HEK293 (cell line): ENCODE measurements around the gene COL18A1.

ENCODE experiments used
- CTCF ChIA-PET: fragments of 350-600 bp; formaldehyde crosslinking; extraction: SDS; loops from one replicate; lab custom pipeline; 2021; ENCODE audit warnings: antibody characterized with exemption; lab: Yijun Ruan, JAX
- POLR2A ChIA-PET: fragments of 300-600 bp; formaldehyde crosslinking; extraction: SDS; loops from one replicate; lab custom pipeline; 2020; ENCODE audit warnings: antibody characterized with exemption, inconsistent platforms; lab: Yijun Ruan, JAX
- H3K27ac ChIP-seq: fragments of 200-500 bp; sonication (Bioruptor generic); 2 replicates; pipeline ENCODE4 v1.5.1; 2014; ENCODE audit warnings: low read depth, low read length, control low read depth, inconsistent platforms; ENCODE audit errors: extremely low read depth
- H3K36me3 ChIP-seq, 2 experiments: fragments of 200-500 bp in 1 of 2; sonication (Bioruptor generic) in 1 of 2; 1 replicate in 1 of 2; 2 replicates in 1 of 2; pipeline ENCODE4 v1.5.1; 2014 to 2017; ENCODE audit warnings: inconsistent platforms in 2 of 2, low read length in 2 of 2; ENCODE audit not compliant: control insufficient read depth in 2 of 2, insufficient read depth in 1 of 2
- H3K4me1 ChIP-seq: fragments of 200-500 bp; sonication (Bioruptor generic); 2 replicates; pipeline ENCODE4 v1.5.1; 2014; ENCODE audit warnings: mild to moderate bottlenecking, low read length, inconsistent platforms; ENCODE audit not compliant: control insufficient read depth, insufficient read depth
- H3K4me3 ChIP-seq: 2 replicates; pipeline ENCODE4 v1.5.1; 2011; ENCODE audit warnings: low read depth, mild to moderate bottlenecking, control low read depth, low read length, moderate library complexity
- H3K9me3 ChIP-seq: fragments of 200-500 bp; sonication (Bioruptor generic); 2 replicates; pipeline ENCODE4 v1.5.1; 2014; ENCODE audit warnings: low read depth, low read length, inconsistent platforms; ENCODE audit not compliant: control insufficient read depth, insufficient read depth
- INSM2 ChIP-seq: fragments of 450-650 bp; formaldehyde crosslinking; IDR thresholded peaks from 2 replicates; pipeline ENCODE4 v1.5.1; 2016; ENCODE audit warnings: missing biosample characterization, missing genetic modification characterization
- KLF9 ChIP-seq: fragments of 450-650 bp; formaldehyde crosslinking; IDR thresholded peaks from 2 replicates; pipeline ENCODE4 v1.5.1; 2016; ENCODE audit warnings: missing biosample characterization, missing genetic modification characterization, low read depth
- ZEB2 ChIP-seq: fragments of 450-650 bp; formaldehyde crosslinking; IDR thresholded peaks from 2 replicates; pipeline ENCODE4 v1.5.1; 2016; ENCODE audit warnings: missing biosample characterization, missing genetic modification characterization
- ZIC2 ChIP-seq: fragments of 450-650 bp; formaldehyde crosslinking; IDR thresholded peaks from 2 replicates; pipeline ENCODE4 v1.5.1; 2016; ENCODE audit warnings: missing biosample characterization, missing genetic modification characterization
- ZNF19 ChIP-seq: fragments of 450-650 bp; formaldehyde crosslinking; IDR thresholded peaks from 2 replicates; pipeline ENCODE4; 2016; ENCODE audit warnings: missing biosample characterization, missing genetic modification characterization, low read depth
- ZNF302 ChIP-seq: fragments of 450-650 bp; formaldehyde crosslinking; IDR thresholded peaks from 2 replicates; pipeline ENCODE4 v1.5.1; 2016; ENCODE audit warnings: missing biosample characterization, missing genetic modification characterization, low read depth
- ZNF518A ChIP-seq: fragments of 450-650 bp; formaldehyde crosslinking; conservative IDR thresholded peaks from 2 replicates; pipeline ENCODE4 v1.5.1; 2016; ENCODE audit warnings: low read depth, missing biosample characterization, missing genetic modification characterization
- ZNF623 ChIP-seq: fragments of 450-650 bp; formaldehyde crosslinking; IDR thresholded peaks from 2 replicates; pipeline ENCODE4 v1.5.1; 2016; ENCODE audit warnings: missing biosample characterization, missing genetic modification characterization
- ZNF645 ChIP-seq: fragments of 450-650 bp; formaldehyde crosslinking; IDR thresholded peaks from 2 replicates; pipeline ENCODE4; 2016; ENCODE audit warnings: missing biosample characterization, missing genetic modification characterization
- ZNF830 ChIP-seq: fragments of 450-650 bp; IDR thresholded peaks from 2 replicates; pipeline ENCODE4 v1.5.0; 2018; ENCODE audit warnings: missing biosample characterization, missing genetic modification characterization, low read depth, mild to moderate bottlenecking, moderate library complexity
- ZNF837 ChIP-seq: fragments of 450-650 bp; formaldehyde crosslinking; IDR thresholded peaks from 2 replicates; pipeline ENCODE4 v1.5.1; 2016; ENCODE audit warnings: missing biosample characterization, missing genetic modification characterization
- ZSCAN5A ChIP-seq: fragments of 450-650 bp; formaldehyde crosslinking; IDR thresholded peaks from 2 replicates; pipeline ENCODE4 v1.5.1; 2016; ENCODE audit warnings: missing biosample characterization, missing genetic modification characterization

The COL18A1 gene

GRCh38 chr21:45433911-45434644 lies 29.1 kb downstream of the COL18A1 start:
- H3K4me3 ChIP-seq = no peak overlapping the region
- H3K36me3 ChIP-seq = peaks cover 0 to 8% of the 10 kb centered on the region in 2 experiments; a peak in 1 of 3 replicates
- no peaks in the 10 kb centered on the region for H3K9me3 ChIP-seq
- H3K27ac ChIP-seq = no peak overlapping the region
- 0 out of 2 replicates have a peak, but pooled peaks cover 6% of the 10 kb centered on the region for H3K4me1 ChIP-seq
- CTCF ChIA-PET = interaction anchor here (0.7 to 1.3 kb wide), 2 partner anchors 141 to 144 kb away, joined by 3 to 5 read pairs; no protein-coding TSS in a partner anchor
- TF ChIP-seq ZNF830 (tag by site-specific recombination) (no peak), ZNF302 (no peak), ZNF19 (tag by site-specific recombination) (no peak), ZNF837 (tag by site-specific recombination) (no peak), ZNF518A (tag by site-specific recombination) (no peak), ZEB2 (tag by site-specific recombination) (peak; percentile 97), ZIC2 (tag by site-specific recombination) (peak; percentile 21; the same call in 1 of the 2 replicates), KLF9 (tag by site-specific recombination) (no peak), INSM2 (no peak), ZSCAN5A (tag by site-specific recombination) (no peak)
- POLR2A ChIA-PET = no interaction called here

GRCh38 chr21:45434645-45435217 lies 29.8 kb downstream of the COL18A1 start:
- H3K27ac ChIP-seq = no peak overlapping the region
- no peaks in the 10 kb centered on the region for H3K9me3 ChIP-seq
- ChIA-PET POLR2A (no interaction called here), CTCF (interaction anchor here (0.7 to 1.3 kb wide), 2 partner anchors 142 to 145 kb away, joined by 3 to 5 read pairs; no protein-coding TSS in a partner anchor)
- H3K4me3 ChIP-seq = no peak overlapping the region
- H3K36me3 ChIP-seq = peaks cover 0 to 8% of the 10 kb centered on the region in 2 experiments; a peak in 1 of 3 replicates
- TF ChIP-seq INSM2 (no peak), ZNF302 (no peak), ZNF645 (tag by site-specific recombination) (no peak), ZNF623 (tag by site-specific recombination) (peak; percentile 12; the same call in 1 of the 2 replicates)
- 0 out of 2 replicates have a peak, but pooled peaks cover 6% of the 10 kb centered on the region for H3K4me1 ChIP-seq
